Erythroblast (primary cell): ENCODE results near the gene OR5B12.
A peak's percentile ranks its signal among the peaks of the same experiment; 100 is the strongest.
"Not testable (repeated sequence)": the region's sequence is repeated elsewhere in the genome, so short reads cannot be mapped to it uniquely, and the experiment has no call there.

Source experiments
- DNase-seq, 2 experiments: peaks; one replicate each; lab custom pipeline; 2025; lab: John Stamatoyannopoulos, UW
- GATA1 ChIP-seq: IDR thresholded peaks from 2 replicates; pipeline ENCODE4 v1.6.1; 2011; ENCODE audit warnings: low read depth, mild to moderate bottlenecking, control low read depth, low read length, moderate library complexity
- POLR2A ChIP-seq: IDR thresholded peaks from 2 replicates; pipeline ENCODE4 v1.6.1; 2011; ENCODE audit warnings: mild to moderate bottlenecking, low read length

Gene OR5B12

GRCh38 chr11:58442136-58442535, at the start of gene OR5B12:
Gene OR5B12 (minus strand): TSS chr11:58442236. CDS start chr11:58440151, 2,085 bp downstream.
- TF ChIP-seq GATA1 (no peak), POLR2A (no peak)
- no peak for DNase-seq

DNA sequence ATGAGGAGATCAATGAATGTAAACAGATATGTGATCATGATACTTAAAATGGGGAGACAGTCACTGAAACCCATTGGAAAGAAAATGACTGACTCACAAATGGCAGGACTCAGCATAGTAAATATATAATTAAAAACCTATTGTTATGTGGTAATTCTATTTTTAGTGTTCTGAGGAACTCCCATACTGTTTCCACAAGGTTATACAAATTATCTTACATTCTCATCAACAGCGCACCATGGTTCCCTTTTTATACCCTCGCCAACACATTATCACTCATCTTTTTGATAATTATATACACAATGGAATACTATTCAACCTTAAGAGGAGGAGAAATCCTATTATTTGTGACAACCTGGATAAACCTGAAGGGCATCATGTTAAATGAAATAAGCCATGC, 48.8 kb upstream of the OR5B12 start:
- no peak for DNase-seq
- TF ChIP-seq GATA1 = no peak
- no peak for TF ChIP-seq POLR2A

GRCh38 chr11:58487170-58487569, 45.1 kb upstream of the OR5B12 start:
- no peak for TF ChIP-seq GATA1
- no peak for TF ChIP-seq POLR2A
- DNase-seq = no peak

DNA sequence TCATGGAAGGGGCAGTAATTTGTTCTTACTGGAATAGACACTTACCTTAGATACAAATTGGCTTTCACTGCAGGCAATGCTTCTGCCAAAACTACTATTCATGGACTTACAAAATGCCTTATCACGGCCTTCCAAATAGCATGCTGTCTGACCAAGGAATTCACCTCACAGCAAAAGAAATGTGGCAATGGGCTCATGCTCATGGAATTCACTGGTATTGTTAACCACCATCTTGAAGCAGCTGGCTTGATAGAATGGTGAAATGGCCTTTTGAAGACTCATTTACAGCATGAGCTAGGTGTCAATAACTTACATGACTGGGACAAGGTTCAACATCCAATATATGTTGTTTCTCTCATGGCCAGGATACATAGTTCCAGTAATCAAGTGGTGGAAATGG, 43.9 kb upstream of the OR5B12 start:
- DNase-seq = no peak
- TF ChIP-seq POLR2A (no peak), GATA1 (no peak)

GRCh38 chr11:58471892-58472291, 29.9 kb upstream of the OR5B12 start:
- TF ChIP-seq GATA1 (no peak), POLR2A (no peak)
- peak in 1 of 2 experiments; percentile 3 for DNase-seq

- TF ChIP-seq GATA1 (no peak), POLR2A (no peak)
- DNase-seq = no peak
Observed at GRCh38 chr11:58466293-58466692, 24.3 kb upstream of the OR5B12 start.

DNA sequence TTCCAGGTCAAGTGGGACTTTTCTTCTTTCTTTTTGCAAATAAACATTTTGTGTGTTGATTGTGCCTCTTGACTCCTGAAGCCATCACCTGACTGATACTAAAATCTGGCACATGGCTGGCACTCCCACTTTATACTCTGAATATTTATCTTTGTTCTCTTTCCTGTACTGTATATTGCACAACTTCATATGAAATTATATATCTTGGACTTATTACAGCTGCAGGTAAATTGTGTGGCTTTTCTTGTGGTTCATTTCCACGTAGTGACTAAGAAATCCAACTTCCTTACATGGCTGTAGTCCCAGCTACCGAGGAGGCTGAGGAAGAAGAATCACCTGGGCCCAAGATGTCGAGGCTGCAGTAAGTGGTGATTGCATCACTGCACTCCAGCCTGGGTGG, 23.7 kb upstream of the OR5B12 start:
- TF ChIP-seq GATA1 = no peak
- TF ChIP-seq POLR2A = no peak
- no peak for DNase-seq

- DNase-seq = no peak
- no peak for TF ChIP-seq POLR2A
- TF ChIP-seq GATA1 = no peak
Observed at GRCh38 chr11:58451585-58451984, 9.5 kb upstream of the OR5B12 start.

GRCh38 chr11:58446294-58446693, 4.3 kb upstream of the OR5B12 start:
- DNase-seq = no peak
- TF ChIP-seq POLR2A (no peak), GATA1 (no peak)

- TF ChIP-seq POLR2A = no peak
- no peak for TF ChIP-seq GATA1
- no peak for DNase-seq
Observed at GRCh38 chr11:58444300-58444699, 2.3 kb upstream of the OR5B12 start.

DNA sequence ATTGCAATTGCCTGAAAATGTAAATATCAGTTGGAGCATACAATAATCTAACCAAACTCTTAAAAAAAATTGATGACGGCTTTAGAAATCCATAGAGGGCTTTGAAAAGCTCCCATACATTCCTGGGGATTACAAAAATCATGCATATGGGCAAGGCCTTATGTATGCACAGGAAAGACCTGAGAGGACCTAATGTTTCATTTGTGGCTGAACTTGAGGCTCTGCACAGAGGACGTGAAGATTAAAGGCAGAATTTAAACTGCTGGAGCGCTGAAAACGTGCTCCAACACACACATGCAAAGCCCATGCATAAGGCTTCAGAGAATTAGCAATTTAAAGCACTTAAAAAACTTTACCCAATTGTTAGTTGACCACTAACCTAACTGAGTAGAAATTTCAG, 3.5 kb downstream of the OR5B12 start:
- DNase-seq = no peak
- TF ChIP-seq POLR2A (no peak), GATA1 (no peak)

DNA sequence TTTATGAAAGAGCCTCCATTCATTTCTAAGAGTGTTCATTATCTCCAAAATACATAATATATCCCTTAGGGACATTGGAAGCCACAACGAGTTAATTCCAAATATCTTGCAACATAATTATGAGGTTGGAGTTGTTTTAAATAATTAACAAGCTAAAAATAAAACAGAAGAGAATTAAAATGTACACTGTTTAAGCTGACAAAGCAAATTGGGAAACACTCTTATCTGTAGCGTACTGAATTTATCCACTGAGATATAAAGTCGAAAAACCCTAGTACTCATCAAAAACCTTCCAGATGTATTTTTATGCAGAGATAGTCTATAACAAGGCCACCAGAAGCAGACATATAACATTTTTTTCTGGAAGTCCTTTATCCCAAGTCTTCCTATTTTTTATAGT, 7.8 kb downstream of the OR5B12 start:
- TF ChIP-seq POLR2A (no peak), GATA1 (no peak)
- DNase-seq = no peak

- no peak for TF ChIP-seq POLR2A
- TF ChIP-seq GATA1 = no peak
- DNase-seq = no peak
Observed at GRCh38 chr11:58433638-58434203, 8.3 kb downstream of the OR5B12 start.

GRCh38 chr11:58429273-58429672, 12.8 kb downstream of the OR5B12 start:
- TF ChIP-seq POLR2A (no peak), GATA1 (no peak)

DNA sequence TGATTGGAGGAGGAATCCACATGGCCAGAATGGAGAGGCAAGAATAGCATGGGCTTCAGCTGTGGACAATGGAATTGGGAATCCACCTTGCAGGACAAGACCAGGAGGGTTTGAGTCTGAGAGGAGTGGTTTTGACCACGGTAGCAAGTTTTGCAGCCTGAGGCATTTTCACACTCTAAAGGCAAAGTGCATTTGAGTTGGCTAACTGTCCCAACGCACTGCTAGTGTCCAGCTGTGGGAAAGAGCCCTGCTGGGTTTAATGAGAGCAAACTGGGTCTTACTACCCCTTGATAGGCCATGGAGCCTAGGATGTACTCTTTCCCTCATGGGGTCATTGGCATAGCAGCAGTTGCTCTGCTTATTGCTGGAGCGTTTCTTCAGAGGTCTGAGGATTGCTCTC, 14.0 kb downstream of the OR5B12 start, which contains the start of gene OR5B2:
Gene OR5B2 (minus strand): TSS at position 101 of the 400 bp plus-strand sequence. CDS start 4,860 bp downstream, outside the sequence.
- TF ChIP-seq GATA1 (no peak), POLR2A (no peak)
- no peak for DNase-seq

More at GRCh38 chr11:58429273-58429672, 12.8 kb downstream of the OR5B12 start:
- DNase-seq = no peak

- no peak for TF ChIP-seq POLR2A
- no peak for TF ChIP-seq GATA1
- DNase-seq = no peak
Observed at GRCh38 chr11:58406774-58407173, 35.3 kb downstream of the OR5B12 start, which contains the start of gene OR5B3. Gene OR5B3 (minus strand): TSS chr11:58406874. CDS start chr11:58403409, 3,465 bp downstream.

GRCh38 chr11:58399622-58400021, 42.4 kb downstream of the OR5B12 start:
- not testable (repeated sequence) for DNase-seq
